Endothelial cell of umbilical vein (primary cell): Measurements from ENCODE around the gene SEMA4C. TPM values are rescaled to one million over a fixed set of nuclear protein-coding genes. Genes with fewer than 3 reads are reported as not detected.

Source experiments
- BruUV-seq: library from RNA; stranded (reverse); fragments of 400-500 nt; replicated peaks from 2 replicates; lab custom pipeline; 2021; lab: Mats Ljungman, UMichigan
- CTCF ChIA-PET: fragments of 300-600, 350-600 bp; sonication (Branson Sonifier 250); formaldehyde crosslinking; loops from one replicate; lab custom pipeline; 2021; ENCODE audit warnings: antibody characterized with exemption, inconsistent platforms; lab: Charles Lee
- POLR2A ChIA-PET: fragments of 300-600, 350-600 bp; sonication (Branson Sonifier 250); formaldehyde crosslinking; loops from one replicate; lab custom pipeline; 2021; ENCODE audit warnings: antibody characterized with exemption, inconsistent platforms; lab: Charles Lee
- DNase-seq: peaks from one replicate; pipeline ENCODE4 v3.0.0-alpha.2; 2011; ENCODE audit warnings: low read depth, low spot score
- FAIRE-seq: peaks from 2 replicates; lab custom pipeline; 2011; peaks lifted over from hg19 to GRCh38; lab: Jason Lieb, UNC
- H2AFZ ChIP-seq: 2 replicates; pipeline ENCODE4 v1.6.0; 2012; ENCODE audit warnings: low read depth, low read length, control low read depth, inconsistent platforms
- H3K27ac ChIP-seq: 2 replicates; pipeline ENCODE4 v1.5.1; 2011; ENCODE audit warnings: low read depth, mild to moderate bottlenecking, control low read depth, low read length, moderate library complexity; ENCODE audit not compliant: insufficient read depth
- H3K27me3 ChIP-seq, 2 experiments: 2 replicates each; pipeline versions ENCODE4 v1.6.0 to v1.6.1; 2011; ENCODE audit warnings: low read length in 2 of 2, mixed read lengths in 1 of 2; ENCODE audit not compliant: control insufficient read depth in 2 of 2, insufficient read depth in 2 of 2
- H3K36me3 ChIP-seq, 2 experiments: 2 replicates in 1 of 2; 3 replicates in 1 of 2; pipeline ENCODE4 v1.5.1; 2011; ENCODE audit warnings: low read length in 2 of 2, mild to moderate bottlenecking in 1 of 2, moderate library complexity in 1 of 2; ENCODE audit not compliant: control insufficient read depth in 2 of 2, insufficient read depth in 2 of 2; ENCODE audit errors: extremely low read depth in 1 of 2
- H3K4me1 ChIP-seq: 3 replicates; pipeline ENCODE4 v1.5.1; 2011; ENCODE audit warnings: mild to moderate bottlenecking, low read length; ENCODE audit not compliant: control insufficient read depth, insufficient read depth; ENCODE audit errors: extremely low read depth
- H3K4me2 ChIP-seq: 2 replicates; pipeline ENCODE4 v1.6.1; 2011; ENCODE audit warnings: low read length, control low read depth, mixed read lengths; ENCODE audit not compliant: insufficient read depth
- H3K4me3 ChIP-seq, 3 experiments: fragments of 200-600 bp in 1 of 3; sonication (generic), shearing (Covaris generic) in 1 of 3; replicated peaks in 1 of 3; 2 replicates each; pipeline ENCODE4 v1.5.1; 2011 to 2016; ENCODE audit warnings: control low read depth in 3 of 3, low read length in 3 of 3, mild to moderate bottlenecking in 2 of 3, inconsistent platforms in 1 of 3, low read depth in 1 of 3, moderate library complexity in 1 of 3; ENCODE audit not compliant: insufficient read depth in 1 of 3
- H3K79me2 ChIP-seq: 2 replicates; pipeline ENCODE4 v1.6.0; 2012; ENCODE audit warnings: low read length, inconsistent platforms; ENCODE audit not compliant: control insufficient read depth, insufficient read depth
- H3K9ac ChIP-seq: replicated peaks from 2 replicates; pipeline ENCODE3; 2011; ENCODE audit warnings: low read length, control low read depth; ENCODE audit not compliant: insufficient read depth; ENCODE audit errors: extremely low read depth
- H3K9me1 ChIP-seq: replicated peaks from 3 replicates; pipeline ENCODE4 v1.6.0; 2011; ENCODE audit warnings: mild to moderate bottlenecking, low read length; ENCODE audit not compliant: control insufficient read depth, insufficient read depth; ENCODE audit errors: extremely low read depth
- H3K9me3 ChIP-seq: replicated peaks from 2 replicates; pipeline ENCODE4 v1.5.1; 2012; ENCODE audit warnings: low read length, inconsistent platforms; ENCODE audit not compliant: control insufficient read depth, insufficient read depth
- H4K20me1 ChIP-seq: replicated peaks from 2 replicates; pipeline ENCODE3; 2011; ENCODE audit warnings: mild to moderate bottlenecking, low read length; ENCODE audit not compliant: control insufficient read depth, insufficient read depth; ENCODE audit errors: extremely low read depth
- EZH2 ChIP-seq: IDR thresholded peaks from 2 replicates; pipeline ENCODE4 v1.6.1; 2012; ENCODE audit warnings: borderline replicate concordance, low read depth, mild to moderate bottlenecking, moderate library complexity, low read length, inconsistent platforms; ENCODE audit not compliant: severe bottlenecking
- FOS ChIP-seq: IDR thresholded peaks from 2 replicates; pipeline ENCODE4 v1.6.1; 2011; ENCODE audit warnings: mild to moderate bottlenecking, low read length, moderate library complexity, borderline replicate concordance; ENCODE audit not compliant: insufficient read depth
- GATA2 ChIP-seq: IDR thresholded peaks from 2 replicates; pipeline ENCODE4 v1.7.0; 2011; ENCODE audit warnings: low read depth, mild to moderate bottlenecking, moderate library complexity, mixed read lengths, low read length; ENCODE audit not compliant: insufficient read length, insufficient read depth
- JUN ChIP-seq: IDR thresholded peaks from 2 replicates; pipeline ENCODE4 v1.6.1; 2011; ENCODE audit warnings: borderline replicate concordance, low read depth; ENCODE audit not compliant: insufficient read length, insufficient read depth
- MYC ChIP-seq: IDR thresholded peaks from one replicate; pipeline ENCODE4 v1.6.1; 2011; ENCODE audit warnings: mild to moderate bottlenecking, low read depth, low read length
- POLR2A ChIP-seq: IDR thresholded peaks from 2 replicates; pipeline ENCODE4 v1.6.1; 2012; ENCODE audit warnings: low read depth, mild to moderate bottlenecking, control low read depth, low read length
- POLR2AphosphoS5 ChIP-seq: IDR thresholded peaks from 2 replicates; pipeline ENCODE4 v1.6.1; 2012; ENCODE audit warnings: low read depth, mild to moderate bottlenecking, control low read depth, low read length, moderate library complexity; ENCODE audit not compliant: insufficient read depth
- dilution Hi-C: fragments of 300-500 bp; cut with MboI; formaldehyde crosslinking; loops from one replicate; pipeline ENCODE4 v1.15.0; 2019; ENCODE audit warnings: low sequenced_read_pairs; ENCODE audit not compliant: extremely low pct_ligation_motif_present
- intact Hi-C: fragments of 100-400 bp; cut with micrococcal nuclease; formaldehyde crosslinking; loops from one replicate; pipeline ENCODE4 v1.10.0; 2022
- polyA plus RNA-seq, 4 experiments: library from polyadenylated mRNA; depleted of rRNA in 3 of 4; stranded (reverse) in 3 of 4; unstranded in 1 of 4; fragments of >200 nt; gene quantifications; 2 replicates each; pipeline versions ENCODE4 v1.2.1 to v1.2.3, GENCODE V29; 2011 to 2012; ENCODE audit warnings: missing spikeins in 1 of 4
- total RNA-seq: library from RNA; stranded (reverse); gene quantifications from 2 replicates; pipeline ENCODE4 v1.2.3, GENCODE V29; 2021
- TF ChIP-seq, protein P1 (sequence below), 2 donors: IDR thresholded peaks; 1 replicate in 1 of 2; 2 replicates in 1 of 2; pipeline ENCODE4 v1.5.1; 2011; ENCODE audit warnings: low read length in 2 of 2, mild to moderate bottlenecking in 2 of 2, moderate library complexity in 2 of 2, control low read depth in 1 of 2, inconsistent platforms in 1 of 2, low read depth in 1 of 2; ENCODE audit not compliant: insufficient read depth in 1 of 2; ENCODE audit errors: extremely low read depth in 1 of 2
- TF ChIP-seq, protein P2 (sequence below): IDR thresholded peaks from 2 replicates; pipeline ENCODE4 v1.6.1; 2011; ENCODE audit not compliant: insufficient read depth, insufficient read length

The SEMA4C gene
- total and polyA plus RNA-seq, 2 donors (not counting 3 experiments of a cell fraction or from before 2014, with no cell fraction given) = 16.4 to 17.3 TPM

DNA sequence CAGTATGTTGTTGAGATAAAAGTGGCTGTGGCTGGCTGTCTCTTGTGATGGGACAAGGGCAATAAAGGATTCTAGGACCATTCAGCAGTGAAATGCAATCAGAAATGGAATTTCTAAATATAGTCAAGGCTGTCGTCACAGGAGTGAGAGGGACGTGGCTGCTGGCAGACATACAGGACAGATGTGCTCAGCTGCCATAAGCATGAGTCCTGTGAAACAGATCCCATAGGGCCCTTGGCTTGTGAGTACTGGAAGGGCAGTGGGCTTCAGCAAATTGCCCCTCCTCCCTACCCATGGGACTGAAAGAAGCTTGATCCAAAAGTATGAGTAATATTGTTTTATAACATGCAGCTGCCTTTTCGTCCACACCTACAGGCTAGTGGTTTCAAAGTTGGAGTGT is 58.0 kb downstream of the SEMA4C start:
- Histone ChIP-seq H3K36me3 (no peaks in the 10 kb centered on the region), H2AFZ (no peak overlapping the region), H3K4me2 (no peak overlapping the region), H3K4me3 (no peak overlapping the region), H3K9ac (no peak overlapping the region), H4K20me1 (no peaks in the 10 kb centered on the region), H3K9me1 (no peaks in the 10 kb centered on the region), H3K27ac (no peak overlapping the region), H3K27me3 (no peaks in the 10 kb centered on the region), H3K4me1 (peaks cover 5% of the 10 kb centered on the region), H3K79me2 (no peaks in the 10 kb centered on the region), H3K9me3 (no peaks in the 10 kb centered on the region)
- CTCF ChIA-PET = interaction anchor here (0.9 to 3.6 kb wide), 2 partner anchors 11 to 258 kb away, joined by 3 to 12 read pairs; no protein-coding TSS in a partner anchor
- intact Hi-C loops (no loop called here), dilution Hi-C loops (no loop called here)
- POLR2A ChIA-PET = no interaction called here
- TF ChIP-seq JUN (no peak), GATA2 (no peak), POLR2A (no peak), EZH2 (no peak), MYC (no peak), FOS (no peak), POLR2AphosphoS5 (no peak)
- TF ChIP-seq, protein P1, sequence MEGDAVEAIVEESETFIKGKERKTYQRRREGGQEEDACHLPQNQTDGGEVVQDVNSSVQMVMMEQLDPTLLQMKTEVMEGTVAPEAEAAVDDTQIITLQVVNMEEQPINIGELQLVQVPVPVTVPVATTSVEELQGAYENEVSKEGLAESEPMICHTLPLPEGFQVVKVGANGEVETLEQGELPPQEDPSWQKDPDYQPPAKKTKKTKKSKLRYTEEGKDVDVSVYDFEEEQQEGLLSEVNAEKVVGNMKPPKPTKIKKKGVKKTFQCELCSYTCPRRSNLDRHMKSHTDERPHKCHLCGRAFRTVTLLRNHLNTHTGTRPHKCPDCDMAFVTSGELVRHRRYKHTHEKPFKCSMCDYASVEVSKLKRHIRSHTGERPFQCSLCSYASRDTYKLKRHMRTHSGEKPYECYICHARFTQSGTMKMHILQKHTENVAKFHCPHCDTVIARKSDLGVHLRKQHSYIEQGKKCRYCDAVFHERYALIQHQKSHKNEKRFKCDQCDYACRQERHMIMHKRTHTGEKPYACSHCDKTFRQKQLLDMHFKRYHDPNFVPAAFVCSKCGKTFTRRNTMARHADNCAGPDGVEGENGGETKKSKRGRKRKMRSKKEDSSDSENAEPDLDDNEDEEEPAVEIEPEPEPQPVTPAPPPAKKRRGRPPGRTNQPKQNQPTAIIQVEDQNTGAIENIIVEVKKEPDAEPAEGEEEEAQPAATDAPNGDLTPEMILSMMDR (IDR thresholded peaks at IDR 0.05; ENCODE audit: extremely low read depth in 1 of 2, insufficient read depth in 1 of 2, low read depth in 1 of 2, low read length in 2 of 2) = no peak
- TF ChIP-seq, protein P2, sequence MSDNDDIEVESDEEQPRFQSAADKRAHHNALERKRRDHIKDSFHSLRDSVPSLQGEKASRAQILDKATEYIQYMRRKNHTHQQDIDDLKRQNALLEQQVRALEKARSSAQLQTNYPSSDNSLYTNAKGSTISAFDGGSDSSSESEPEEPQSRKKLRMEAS = no peak
- no peak for DNase-seq
- BruUV-seq = no TSS peak
- FAIRE-seq = no peak
